AG09319 (cell line): ENCODE data around the gene CELSR1.

Experiments
- DNase-seq: peaks from one replicate; pipeline ENCODE4 v3.0.0-alpha.2; 2010; ENCODE audit warnings: low read depth; ENCODE audit errors: extremely low read depth
- TF ChIP-seq, protein P1 (sequence below): IDR thresholded peaks from 2 replicates; pipeline ENCODE4 v1.5.1; 2011; ENCODE audit warnings: low read depth, mild to moderate bottlenecking, inconsistent platforms, low read length, moderate library complexity

Gene CELSR1

GRCh38 chr22:46416891-46417580 lies 120.4 kb downstream of the CELSR1 start:
- TF ChIP-seq, protein P1, sequence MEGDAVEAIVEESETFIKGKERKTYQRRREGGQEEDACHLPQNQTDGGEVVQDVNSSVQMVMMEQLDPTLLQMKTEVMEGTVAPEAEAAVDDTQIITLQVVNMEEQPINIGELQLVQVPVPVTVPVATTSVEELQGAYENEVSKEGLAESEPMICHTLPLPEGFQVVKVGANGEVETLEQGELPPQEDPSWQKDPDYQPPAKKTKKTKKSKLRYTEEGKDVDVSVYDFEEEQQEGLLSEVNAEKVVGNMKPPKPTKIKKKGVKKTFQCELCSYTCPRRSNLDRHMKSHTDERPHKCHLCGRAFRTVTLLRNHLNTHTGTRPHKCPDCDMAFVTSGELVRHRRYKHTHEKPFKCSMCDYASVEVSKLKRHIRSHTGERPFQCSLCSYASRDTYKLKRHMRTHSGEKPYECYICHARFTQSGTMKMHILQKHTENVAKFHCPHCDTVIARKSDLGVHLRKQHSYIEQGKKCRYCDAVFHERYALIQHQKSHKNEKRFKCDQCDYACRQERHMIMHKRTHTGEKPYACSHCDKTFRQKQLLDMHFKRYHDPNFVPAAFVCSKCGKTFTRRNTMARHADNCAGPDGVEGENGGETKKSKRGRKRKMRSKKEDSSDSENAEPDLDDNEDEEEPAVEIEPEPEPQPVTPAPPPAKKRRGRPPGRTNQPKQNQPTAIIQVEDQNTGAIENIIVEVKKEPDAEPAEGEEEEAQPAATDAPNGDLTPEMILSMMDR, result no peak
- no peak for DNase-seq

GRCh38 chr22:46416520-46416871 lies 120.9 kb downstream of the CELSR1 start:
- TF ChIP-seq, protein P1, result no peak
- no peak for DNase-seq

DNA sequence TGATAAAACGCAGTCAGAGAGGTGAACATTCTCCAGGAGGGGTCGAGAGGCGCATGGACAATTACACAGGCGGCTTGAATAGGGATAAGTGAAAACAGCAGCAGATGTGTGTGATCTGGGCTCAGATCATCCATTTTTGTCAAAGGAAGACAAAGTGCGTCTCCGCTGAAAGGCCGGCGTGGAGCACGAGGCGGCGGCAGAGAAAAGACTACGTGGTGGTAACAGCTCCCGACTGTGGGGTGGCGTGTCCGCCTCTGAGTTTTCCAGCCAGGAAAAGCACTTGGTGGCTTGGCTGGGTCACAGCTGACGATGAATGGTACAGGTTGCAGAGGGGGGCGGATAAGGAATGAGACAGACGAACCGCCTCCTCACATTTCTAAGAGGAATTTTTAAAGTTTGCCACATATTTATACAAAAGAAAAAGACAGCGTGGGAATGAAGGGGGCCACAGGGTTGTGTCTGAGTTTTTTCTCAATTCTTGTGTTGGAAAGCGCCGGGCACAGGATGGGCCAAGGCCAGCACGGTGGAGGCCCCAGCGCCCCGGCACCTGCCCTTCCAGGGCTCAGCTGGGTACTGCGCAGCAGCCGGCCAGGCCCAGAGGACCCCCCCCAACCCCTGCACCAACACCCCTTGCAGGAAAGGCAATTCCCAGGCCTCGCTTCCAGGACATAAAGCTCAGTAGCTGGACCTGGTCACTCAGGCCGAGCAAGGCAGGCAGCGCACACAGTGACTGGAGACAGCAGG lies 121.5 kb downstream of the CELSR1 start:
- no peak for DNase-seq
- TF ChIP-seq, protein P1, result no peak

DNA sequence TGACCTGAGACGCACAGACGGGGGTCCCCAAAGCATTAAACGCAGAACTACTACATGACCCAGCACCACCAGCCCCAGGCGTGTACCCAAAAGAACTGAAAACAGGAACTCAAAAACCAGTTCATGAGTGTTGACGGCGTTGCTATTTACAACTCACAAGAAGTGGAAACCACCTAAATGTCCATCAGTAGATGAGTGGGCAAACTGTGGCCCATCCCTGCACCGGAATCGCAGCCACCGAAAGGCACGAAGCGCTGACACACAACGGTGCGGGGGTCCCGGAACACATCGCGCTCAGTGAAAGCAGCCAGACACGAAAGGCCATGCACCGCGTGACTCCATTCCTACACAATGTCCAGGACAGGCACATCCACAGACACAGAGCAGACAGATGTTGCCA lies 122.7 kb downstream of the CELSR1 start:
- no peak for DNase-seq
- TF ChIP-seq, protein P1, result no peak

DNA sequence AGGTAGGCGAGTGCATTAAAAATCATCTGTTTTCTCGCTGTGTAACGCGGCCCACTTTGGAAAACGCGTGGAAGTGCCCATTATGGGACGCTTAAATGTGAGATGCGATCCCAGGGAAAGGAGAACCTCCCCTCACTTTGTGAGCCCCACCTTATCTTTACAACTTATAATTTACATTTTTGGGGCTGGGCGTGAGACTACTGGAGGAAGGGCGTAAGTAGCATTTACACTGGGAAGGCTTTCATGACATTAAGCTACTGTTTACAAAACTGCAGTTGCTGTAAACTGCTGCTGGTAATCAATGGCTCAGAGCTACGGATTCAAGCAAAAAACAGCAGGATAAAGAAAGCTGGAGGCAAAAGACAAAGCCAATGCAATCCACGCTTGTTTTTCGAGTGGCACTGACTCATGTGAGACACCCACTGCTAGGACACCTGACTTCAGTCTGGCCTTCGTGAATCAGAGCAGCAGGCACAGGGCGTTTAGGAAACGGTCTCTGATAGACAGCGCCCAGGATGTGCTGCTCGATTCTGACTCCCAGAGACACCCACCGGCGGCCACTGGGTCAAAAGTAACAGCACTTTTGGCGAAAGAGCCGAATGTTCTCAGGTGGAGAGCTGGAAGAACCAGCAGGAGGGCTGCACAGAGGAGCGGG lies 123.6 kb downstream of the CELSR1 start:
- TF ChIP-seq, protein P1, result no peak
- DNase-seq, result no peak

- DNase-seq, result no peak
- TF ChIP-seq, protein P1, result no peak
Observed at GRCh38 chr22:46411347-46411746, 126.1 kb downstream of the CELSR1 start.

DNA sequence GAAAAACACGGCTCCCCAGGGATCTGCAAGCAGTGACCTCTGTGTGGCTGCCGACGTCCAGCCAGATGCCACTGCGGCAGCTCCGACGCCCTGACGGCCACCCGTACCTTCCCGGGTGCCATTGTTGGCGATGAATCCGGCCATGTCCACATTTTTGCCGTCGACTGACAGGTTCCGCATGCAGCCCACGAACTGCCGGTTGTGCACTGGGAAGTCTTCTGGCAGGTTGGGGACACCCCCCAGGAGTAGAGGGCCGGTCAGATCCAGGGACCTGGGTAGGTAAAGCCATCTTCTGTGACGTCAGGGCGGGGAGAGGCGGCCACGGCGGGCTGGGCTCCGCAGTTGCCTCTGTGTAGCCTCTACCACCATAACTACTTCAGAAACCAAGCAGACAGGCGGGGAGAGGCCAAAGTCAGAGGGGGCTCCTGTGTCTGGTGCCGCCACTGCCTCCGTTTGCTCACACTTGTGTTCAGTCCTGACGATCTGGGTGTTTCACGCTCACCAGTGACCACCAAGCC lies 127.1 kb downstream of the CELSR1 start:
- DNase-seq, result no peak
- TF ChIP-seq, protein P1, result no peak
